Naive thymus-derived CD4-positive, alpha-beta T cell (primary cell): ENCODE results near the gene C3orf18. TPM values are rescaled to one million over a fixed set of nuclear protein-coding genes. Genes with fewer than 3 reads are reported as not detected.

ENCODE experiments used
- ATAC-seq: fragments of 150-1000 bp; cut with Tn5 transposase; 2 replicates; pipeline ENCODE4 v1.10.0; 2021; ENCODE audit warnings: mild to moderate bottlenecking, moderate library complexity
- CTCF ChIA-PET: fragments of 350-600 bp; sonication (Branson Sonifier 250); formaldehyde crosslinking; loops from one replicate; lab custom pipeline; 2021; ENCODE audit warnings: antibody characterized with exemption; lab: Charles Lee
- POLR2A ChIA-PET: fragments of 350-600 bp; sonication (Branson Sonifier 250); formaldehyde crosslinking; loops from one replicate; lab custom pipeline; 2021; ENCODE audit warnings: antibody characterized with exemption, inconsistent platforms; lab: Charles Lee
- DNase-seq, 9 donors: peaks; one replicate each; pipeline versions ENCODE4 v3.0.0 to v3.0.0-alpha.2; 2020 to 2022; ENCODE audit warnings: mixed read lengths in 1 of 9
- H3K27ac ChIP-seq: one replicate; pipeline ENCODE4 v1.7.0; 2013; ENCODE audit warnings: mild to moderate bottlenecking, low read depth, low read length, moderate library complexity
- H3K27me3 ChIP-seq, 2 donors: one replicate each; pipeline ENCODE4 v1.7.0; 2013; ENCODE audit warnings: low read length in 2 of 2, mild to moderate bottlenecking in 2 of 2, moderate library complexity in 2 of 2; ENCODE audit not compliant: control insufficient read depth in 2 of 2, insufficient read depth in 2 of 2
- H3K36me3 ChIP-seq, 3 experiments: 1 replicate in 2 of 3; 2 replicates in 1 of 3; pipeline ENCODE4 v1.7.0; 2013; ENCODE audit warnings: low read length in 3 of 3, mild to moderate bottlenecking in 3 of 3, moderate library complexity in 1 of 3; ENCODE audit not compliant: insufficient read depth in 3 of 3, control insufficient read depth in 2 of 3
- H3K4me1 ChIP-seq, 2 donors: one replicate each; pipeline ENCODE4 v1.7.0; 2013; ENCODE audit warnings: low read length in 2 of 2, mild to moderate bottlenecking in 2 of 2, moderate library complexity in 1 of 2; ENCODE audit not compliant: control insufficient read depth in 2 of 2, insufficient read depth in 2 of 2
- H3K4me3 ChIP-seq: 2 replicates; pipeline ENCODE4 v1.7.0; 2013; ENCODE audit warnings: mild to moderate bottlenecking, low read length
- H3K9me3 ChIP-seq, 3 experiments: 1 replicate in 2 of 3; 2 replicates in 1 of 3; pipeline ENCODE4 v1.7.0; 2013; ENCODE audit warnings: low read length in 3 of 3; ENCODE audit not compliant: control insufficient read depth in 2 of 3
- H3K27ac Mint-ChIP-seq, 9 donors: one replicate each; pipeline ENCODE4 v1.8.0; 2020 to 2022; ENCODE audit warnings: mixed read lengths in 9 of 9, mild to moderate bottlenecking in 8 of 9, moderate library complexity in 5 of 9, inconsistent platforms in 2 of 9
- H3K27me3 Mint-ChIP-seq, 5 donors: one replicate each; pipeline ENCODE4 v1.8.0; 2021 to 2022; ENCODE audit warnings: mixed read lengths in 5 of 5, mild to moderate bottlenecking in 1 of 5
- H3K36me3 Mint-ChIP-seq, 5 donors: one replicate each; pipeline ENCODE4 v1.8.0; 2020 to 2022; ENCODE audit warnings: mixed read lengths in 5 of 5, mild to moderate bottlenecking in 3 of 5, inconsistent platforms in 1 of 5
- H3K4me1 Mint-ChIP-seq, 7 donors: one replicate each; pipeline ENCODE4 v1.8.0; 2020 to 2022; ENCODE audit warnings: mixed read lengths in 7 of 7, mild to moderate bottlenecking in 3 of 7, inconsistent platforms in 1 of 7
- H3K4me3 Mint-ChIP-seq, 10 donors: one replicate each; pipeline ENCODE4 v1.8.0; 2020 to 2022; ENCODE audit warnings: mild to moderate bottlenecking in 10 of 10, mixed read lengths in 10 of 10, moderate library complexity in 6 of 10, inconsistent platforms in 2 of 10
- H3K9me3 Mint-ChIP-seq, 11 donors: one replicate each; pipeline ENCODE4 v1.8.0; 2020 to 2022; ENCODE audit warnings: mixed read lengths in 11 of 11, mild to moderate bottlenecking in 4 of 11, inconsistent platforms in 1 of 11, moderate library complexity in 1 of 11
- intact Hi-C, 2 donors: fragments of 100-400 bp; cut with micrococcal nuclease; formaldehyde crosslinking; loops; one replicate each; pipeline ENCODE4 v1.15.1; 2023
- polyA plus RNA-seq, 2 donors: library from polyadenylated mRNA; unstranded; fragments of 300-500 nt; fragmentation: Illumina TruSeq; gene quantifications; one replicate each; pipeline ENCODE4 v1.2.3, GENCODE V29; 2021
- total RNA-seq, 6 experiments: library from RNA in 5 of 6; stranded (reverse) in 5 of 6; gene quantifications; 1 replicate in 5 of 6; 2 replicates in 1 of 6; pipeline ENCODE4 v1.2.3 and lab custom pipeline; 2021 to 2026

The C3orf18 gene
- total and polyA plus RNA-seq, 7 experiments from 2014 or later: 11.1 to 67.5 (median 16.4) TPM

DNA sequence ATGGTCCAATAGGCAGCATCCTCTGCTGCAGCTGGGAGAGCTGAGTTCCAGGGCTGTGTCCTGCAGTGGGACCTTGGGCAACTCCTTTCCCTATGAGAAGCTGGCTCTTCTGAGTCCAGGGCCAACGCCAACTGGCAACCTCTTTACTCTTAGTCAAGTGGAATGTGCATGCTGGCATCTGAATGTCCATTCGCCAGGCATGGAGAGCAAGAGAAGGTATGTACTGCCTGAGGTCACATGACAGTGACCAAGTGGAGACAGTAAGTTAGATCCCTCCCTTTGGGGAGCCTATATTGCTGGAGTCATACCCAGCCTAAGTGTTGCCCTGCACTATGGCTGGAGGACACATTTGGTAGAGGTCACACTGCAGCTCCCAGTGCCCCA is 13.9 kb upstream of the C3orf18 start:
- Mint-ChIP-seq H3K4me1 (peaks cover 14 to 72% (median 27%) of the 10 kb centered on the region in 7 donors), H3K27me3 (no peaks in the 10 kb centered on the region), H3K4me3 (peak overlapping the region in 4 of 10 donors; percentile 1 to 52 (median 32)), H3K36me3 (peaks cover 3 to 51% (median 11%) of the 10 kb centered on the region in 5 donors), H3K27ac (peak overlapping the region; percentile 48 to 91 (median 70)), H3K9me3 (no peaks in the 10 kb centered on the region)
- CTCF ChIA-PET: interaction anchor here (0.9 to 20.2 kb wide), 6 partner anchors 9 to 29 kb away, joined by 3 to 578 read pairs (median 8); partner anchors contain the start of genes CISH, HEMK1 and MAPKAPK3
- Histone ChIP-seq H3K4me1 (peaks cover 18 to 21% of the 10 kb centered on the region in 2 donors), H3K9me3 (no peaks in the 10 kb centered on the region), H3K4me3 (peak overlapping the region; percentile 12), H3K36me3 (peaks cover 0 to 74% (median 4%) of the 10 kb centered on the region in 3 experiments), H3K27ac (peak overlapping the region; percentile 42), H3K27me3 (no peaks in the 10 kb centered on the region)
- no peak for DNase-seq
- no peak for ATAC-seq
- POLR2A ChIA-PET: interaction anchor here (6.7 to 21.2 kb wide), 3 partner anchors 10 to 27 kb away, joined by 47 to 730 read pairs (median 78); partner anchors contain the start of genes C3orf18, CISH, HEMK1 and MAPKAPK3
- intact Hi-C loops: loop anchor here in 1 of 2 donors (1.0 kb wide), 1 partner anchor 10 kb away; no protein-coding TSS in a partner anchor

DNA sequence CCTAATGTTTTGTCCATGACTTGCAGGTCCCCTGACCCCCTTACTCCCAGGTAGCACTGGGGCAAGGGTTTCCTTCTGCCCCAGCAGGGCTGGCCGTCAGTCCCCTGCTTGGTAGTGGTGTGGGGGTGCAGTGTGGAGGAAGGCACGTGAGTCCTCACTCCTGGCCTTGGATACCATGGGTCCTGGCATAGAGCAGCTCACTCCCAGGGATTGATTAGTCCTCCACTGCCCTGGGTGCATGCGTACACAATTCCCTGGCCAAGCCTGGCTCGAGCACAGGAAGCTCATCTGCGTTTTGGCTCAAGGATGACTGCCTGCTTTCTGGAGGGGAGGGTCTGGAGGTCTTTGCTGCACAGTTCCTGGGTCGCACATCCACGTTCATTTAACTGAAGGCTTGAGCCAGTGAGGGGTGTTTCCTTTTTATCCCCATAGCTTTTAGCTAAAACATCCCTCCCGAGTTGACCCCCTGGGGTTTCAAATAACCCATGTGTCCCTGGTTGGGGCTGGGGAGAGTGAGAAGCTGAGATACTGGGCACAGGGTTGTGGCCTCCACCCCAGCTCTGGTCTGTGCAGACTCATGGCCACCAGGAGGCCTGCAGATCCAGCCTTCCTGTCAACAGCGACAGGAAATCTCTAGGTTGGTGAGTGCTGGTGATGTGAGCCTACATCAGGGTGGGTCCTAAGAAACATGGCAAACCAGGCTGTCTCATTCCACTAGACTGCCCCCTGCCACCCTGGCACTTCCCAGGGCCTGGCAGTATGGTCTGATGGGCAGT is 13.3 kb upstream of the C3orf18 start:
- Mint-ChIP-seq H3K4me1 (peaks cover 14 to 74% (median 28%) of the 10 kb centered on the region in 7 donors), H3K4me3 (peak overlapping the region in 4 of 10 donors; percentile 1 to 52 (median 32)), H3K27me3 (no peaks in the 10 kb centered on the region), H3K27ac (peak overlapping the region; percentile 47 to 91 (median 68)), H3K9me3 (no peaks in the 10 kb centered on the region), H3K36me3 (peaks cover 3 to 57% (median 11%) of the 10 kb centered on the region in 5 donors)
- Histone ChIP-seq H3K9me3 (no peaks in the 10 kb centered on the region), H3K4me1 (peaks cover 24% of the 10 kb centered on the region in 2 donors), H3K4me3 (peak overlapping the region; percentile 12), H3K27ac (peak overlapping the region; percentile 42), H3K27me3 (no peaks in the 10 kb centered on the region), H3K36me3 (peaks cover 0 to 74% (median 4%) of the 10 kb centered on the region in 3 experiments)
- intact Hi-C loops: loop anchor here in 1 of 2 donors (1.0 kb wide), 1 partner anchor 10 kb away; no protein-coding TSS in a partner anchor
- peak; percentile 56 for ATAC-seq
- ChIA-PET CTCF (interaction anchor here (0.9 to 20.2 kb wide), 6 partner anchors 8 to 29 kb away, joined by 3 to 578 read pairs (median 8); partner anchors contain the start of genes CISH, HEMK1 and MAPKAPK3), POLR2A (interaction anchor here (0.6 to 21.2 kb wide), 4 partner anchors 9 to 27 kb away, joined by 4 to 730 read pairs (median 62); partner anchors contain the start of genes C3orf18, CISH, HEMK1 and MAPKAPK3)
- DNase-seq: peak in 1 of 9 donors; percentile 32

DNA sequence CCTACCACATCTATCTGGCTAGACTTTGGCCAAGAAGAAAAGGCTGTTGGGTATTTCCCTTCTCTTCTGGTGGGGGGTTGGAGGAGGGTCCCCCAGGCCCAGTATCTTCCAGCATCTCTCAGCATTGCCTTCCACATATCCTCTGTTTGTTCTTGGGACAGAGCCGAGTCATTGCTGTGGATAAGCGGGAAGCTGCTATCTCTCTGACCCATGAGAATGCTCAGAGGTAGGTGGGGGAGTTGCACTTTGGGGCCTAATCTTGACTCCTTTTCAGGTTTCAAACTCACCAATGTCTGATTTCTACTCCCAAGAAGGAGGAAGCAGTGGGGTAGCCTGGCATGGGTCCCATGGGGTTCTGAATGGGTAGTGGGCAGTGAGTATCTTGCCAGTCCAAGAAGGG is 9.8 kb upstream of the C3orf18 start:
- DNase-seq: no peak
- no peaks in the 10 kb centered on the region for H3K9me3 ChIP-seq
- ChIA-PET CTCF (interaction anchor here (1.4 to 20.2 kb wide), 4 partner anchors 9 to 33 kb away, joined by 3 to 578 read pairs (median 6); partner anchors contain the start of genes C3orf18, CISH and MAPKAPK3), POLR2A (interaction anchor here (8.7 to 21.2 kb wide), 2 partner anchors 14 to 31 kb away, joined by 78 to 730 read pairs; partner anchors contain the start of genes CISH and MAPKAPK3)
- Mint-ChIP-seq H3K9me3 (no peaks in the 10 kb centered on the region), H3K36me3 (peaks cover 0 to 50% (median 11%) of the 10 kb centered on the region in 5 donors), H3K27me3 (no peaks in the 10 kb centered on the region), H3K4me1 (peaks cover 25 to 81% (median 46%) of the 10 kb centered on the region in 7 donors), H3K4me3 (no peak overlapping the region), H3K27ac (peak overlapping the region in 7 of 9 donors; percentile 8 to 89 (median 56))
- no peaks in the 10 kb centered on the region for H3K27me3 ChIP-seq
- H3K36me3 ChIP-seq: peaks cover 0 to 54% (median 4%) of the 10 kb centered on the region in 3 experiments
- intact Hi-C loops: no loop called here
- no peak for ATAC-seq
- no peak overlapping the region for H3K4me3 ChIP-seq
- H3K27ac ChIP-seq: peak overlapping the region; percentile 63
- peaks cover 59% of the 10 kb centered on the region in 2 donors for H3K4me1 ChIP-seq

GRCh38 chr3:50575372-50575771 is 7.8 kb upstream of the C3orf18 start:
- Histone ChIP-seq H3K36me3 (peaks cover 0 to 40% (median 4%) of the 10 kb centered on the region in 3 experiments), H3K4me3 (no peak overlapping the region), H3K27me3 (no peaks in the 10 kb centered on the region), H3K4me1 (peaks cover 59 to 62% of the 10 kb centered on the region in 2 donors), H3K27ac (peak overlapping the region; percentile 63), H3K9me3 (no peaks in the 10 kb centered on the region)
- ATAC-seq: no peak
- intact Hi-C loops: no loop called here
- ChIA-PET CTCF (interaction anchor here (1.0 to 20.2 kb wide), 4 partner anchors 10 to 35 kb away, joined by 3 to 578 read pairs (median 6); partner anchors contain the start of genes CISH and MAPKAPK3), POLR2A (interaction anchor here (8.7 to 21.2 kb wide), 2 partner anchors 16 to 33 kb away, joined by 78 to 730 read pairs; partner anchors contain the start of genes CISH and MAPKAPK3)
- DNase-seq: no peak
- Mint-ChIP-seq H3K27ac (peak overlapping the region in 7 of 9 donors; percentile 6 to 92 (median 89)), H3K36me3 (peaks cover 0 to 55% (median 4%) of the 10 kb centered on the region in 5 donors), H3K9me3 (no peaks in the 10 kb centered on the region), H3K27me3 (no peaks in the 10 kb centered on the region), H3K4me3 (peak overlapping the region in 1 of 10 donors; percentile 99), H3K4me1 (peaks cover 16 to 85% (median 50%) of the 10 kb centered on the region in 7 donors)

DNA sequence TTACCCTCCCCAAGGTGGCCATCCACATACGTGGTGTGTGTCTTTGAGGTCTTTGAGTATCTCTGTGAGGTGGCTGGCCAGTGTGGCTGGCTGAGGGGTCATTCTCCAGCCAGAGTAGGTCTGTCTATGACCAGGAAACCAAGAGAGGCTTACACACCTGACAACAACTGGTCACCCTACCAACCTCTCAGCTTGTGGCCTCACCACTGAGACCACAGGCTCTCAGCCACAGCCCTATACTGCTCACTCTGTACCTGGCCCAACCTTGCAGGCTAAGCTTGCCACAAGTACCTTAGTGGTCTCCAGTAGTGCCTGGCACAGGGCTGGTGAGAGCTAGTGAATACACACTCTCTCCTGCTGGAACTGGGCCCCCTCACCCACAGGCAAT is 6.9 kb upstream of the C3orf18 start:
- Mint-ChIP-seq H3K9me3 (no peaks in the 10 kb centered on the region), H3K27me3 (no peaks in the 10 kb centered on the region), H3K4me1 (peaks cover 16 to 83% (median 56%) of the 10 kb centered on the region in 7 donors), H3K4me3 (peak overlapping the region; percentile 25 to 99 (median 53)), H3K36me3 (peaks cover 0 to 57% (median 4%) of the 10 kb centered on the region in 5 donors), H3K27ac (peak overlapping the region; percentile 65 to 93 (median 89))
- ATAC-seq (no peak), DNase-seq (no peak)
- ChIA-PET CTCF (interaction anchor here (1.3 to 20.2 kb wide), 2 partner anchors 11 to 36 kb away, joined by 3 to 578 read pairs; partner anchors contain the start of genes CISH and MAPKAPK3), POLR2A (interaction anchor here (8.7 to 21.2 kb wide), 2 partner anchors 17 to 34 kb away, joined by 78 to 730 read pairs; partner anchors contain the start of genes CISH and MAPKAPK3)
- Histone ChIP-seq H3K4me3 (peak overlapping the region; percentile 32), H3K9me3 (no peaks in the 10 kb centered on the region), H3K27me3 (no peaks in the 10 kb centered on the region), H3K27ac (peak overlapping the region; percentile 63), H3K36me3 (peaks cover 0 to 32% (median 4%) of the 10 kb centered on the region in 3 experiments), H3K4me1 (peaks cover 56 to 65% of the 10 kb centered on the region in 2 donors)
- intact Hi-C loops: loop anchor here in 1 of 2 donors (5.0 kb wide), 2 partner anchors 103 to 398 kb away; no protein-coding TSS in a partner anchor
